ENCODE results near the gene GLCCI1. TPM values are rescaled to one million over a fixed set of nuclear protein-coding genes. Genes with fewer than 3 reads are reported as not detected.

Gene GLCCI1
- total RNA-seq (2022; extraction: Qiagen RNA extraction; ENCODE audit: low read depth): 1.1 to 1.6 TPM (median 1.4 TPM) in 5 replicates

GRCh38 chr7:7968544-7969305 lies at the start of gene GLCCI1:
TSS of gene GLCCI1 (plus strand) at chr7:7968796. CDS start at chr7:7969351, 555 bp downstream.

All from A549 treated with ZK216348 at 1 μM for 4 hours (cell line).